Colon (tissue), 2 donors: ENCODE results near the gene STXBP3.
"Not testable (repeated sequence)": the region's sequence is repeated elsewhere in the genome, so short reads cannot be mapped to it uniquely, and the experiment has no call there.

ENCODE experiments used
- FAIRE-seq: peaks from 2 replicates; lab custom pipeline; 2012; peaks lifted over from hg19 to GRCh38; lab: Jason Lieb, UNC
- donor health status: control.
- donor health status: control.

STXBP3 gene

GRCh38 chr1:108732398-108732797 is 14.1 kb upstream of the STXBP3 start:
- FAIRE-seq: no peak

GRCh38 chr1:108734171-108734865 is 12.2 kb upstream of the STXBP3 start:
- FAIRE-seq: no peak

- no peak for FAIRE-seq
These were observed 4.2 kb upstream of the STXBP3 start for GRCh38 chr1:108742253-108742652.

- FAIRE-seq: no peak
These were observed 493 bp upstream of the STXBP3 start for GRCh38 chr1:108745980-108746381.

GRCh38 chr1:108747171-108747850 is 837 bp downstream of the STXBP3 start:
- FAIRE-seq: no peak

- no peak for FAIRE-seq
These were observed 1.4 kb downstream of the STXBP3 start for GRCh38 chr1:108747898-108748297.

GRCh38 chr1:108749081-108749480 is 2.6 kb downstream of the STXBP3 start:
- no peak for FAIRE-seq

- FAIRE-seq: no peak
These were observed 4.2 kb downstream of the STXBP3 start for GRCh38 chr1:108750476-108751181.

- FAIRE-seq: peak; percentile 21
These were observed 6.9 kb downstream of the STXBP3 start for GRCh38 chr1:108753363-108753762.

GRCh38 chr1:108758796-108759195 is 12.3 kb downstream of the STXBP3 start:
- FAIRE-seq: no peak

GRCh38 chr1:108767115-108767514 is 20.6 kb downstream of the STXBP3 start:
- FAIRE-seq: no peak

GRCh38 chr1:108767708-108768107 is 21.2 kb downstream of the STXBP3 start:
- no peak for FAIRE-seq

- peak; percentile 33 for FAIRE-seq
These were observed 31.4 kb downstream of the STXBP3 start for GRCh38 chr1:108777839-108778238.

GRCh38 chr1:108779455-108779854 is 33.0 kb downstream of the STXBP3 start:
- no peak for FAIRE-seq

GRCh38 chr1:108780937-108781574 is 34.6 kb downstream of the STXBP3 start:
- no peak for FAIRE-seq

- not testable (repeated sequence) for FAIRE-seq
These were observed 35.1 kb downstream of the STXBP3 start for GRCh38 chr1:108781575-108781944.

- FAIRE-seq: no peak
These were observed 38.8 kb downstream of the STXBP3 start for GRCh38 chr1:108785264-108785663.

- FAIRE-seq: no peak
These were observed 39.4 kb downstream of the STXBP3 start for GRCh38 chr1:108785880-108786279.

GRCh38 chr1:108791790-108792189 is 45.3 kb downstream of the STXBP3 start:
- FAIRE-seq: no peak

GRCh38 chr1:108792420-108792819 is 45.9 kb downstream of the STXBP3 start:
- no peak for FAIRE-seq

GRCh38 chr1:108799001-108799400 is 52.5 kb downstream of the STXBP3 start:
- FAIRE-seq: no peak

- FAIRE-seq: no peak
These were observed 54.6 kb downstream of the STXBP3 start for GRCh38 chr1:108801101-108801500.

- no peak for FAIRE-seq
These were observed 57.1 kb downstream of the STXBP3 start for GRCh38 chr1:108803548-108803947.
